ENCODE data around the gene BCKDHA.

DNA sequence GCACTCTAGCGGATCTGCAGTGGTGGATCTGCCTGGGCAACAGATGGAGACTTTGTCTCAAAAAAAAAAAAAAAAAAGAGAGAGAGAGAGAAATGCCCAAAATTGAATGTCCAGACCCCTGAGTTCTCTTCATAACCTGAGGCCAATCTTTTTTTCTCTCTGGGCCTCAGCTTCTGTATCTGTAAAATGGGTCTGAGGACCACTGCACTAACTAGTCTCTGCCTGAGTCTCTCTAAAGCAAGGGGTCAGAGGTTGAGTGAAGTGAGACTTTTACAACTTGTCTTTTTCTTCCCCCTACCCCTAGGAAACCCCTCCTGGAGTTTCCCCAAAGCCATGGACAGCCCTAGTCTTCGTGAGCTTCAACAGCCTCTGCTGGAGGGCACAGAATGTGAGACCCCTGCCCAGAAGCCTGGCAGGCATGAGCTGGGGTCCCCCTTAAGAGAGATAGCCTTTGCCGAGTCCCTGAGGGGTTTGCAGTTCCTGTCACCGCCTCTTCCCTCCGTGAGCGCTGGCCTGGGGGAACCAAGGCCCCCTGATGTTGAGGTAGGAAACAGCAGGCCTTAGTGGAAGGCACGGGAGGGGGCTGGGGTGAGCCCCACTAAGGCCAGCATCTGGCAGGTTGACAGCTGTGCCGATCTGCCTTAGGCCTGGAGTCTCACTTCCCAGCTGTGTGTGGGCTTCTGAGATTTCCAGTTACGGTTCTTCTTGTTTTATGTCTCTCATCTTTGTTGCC, 19.5 kb upstream of the BCKDHA start:
- TF ChIP-seq, protein P1, sequence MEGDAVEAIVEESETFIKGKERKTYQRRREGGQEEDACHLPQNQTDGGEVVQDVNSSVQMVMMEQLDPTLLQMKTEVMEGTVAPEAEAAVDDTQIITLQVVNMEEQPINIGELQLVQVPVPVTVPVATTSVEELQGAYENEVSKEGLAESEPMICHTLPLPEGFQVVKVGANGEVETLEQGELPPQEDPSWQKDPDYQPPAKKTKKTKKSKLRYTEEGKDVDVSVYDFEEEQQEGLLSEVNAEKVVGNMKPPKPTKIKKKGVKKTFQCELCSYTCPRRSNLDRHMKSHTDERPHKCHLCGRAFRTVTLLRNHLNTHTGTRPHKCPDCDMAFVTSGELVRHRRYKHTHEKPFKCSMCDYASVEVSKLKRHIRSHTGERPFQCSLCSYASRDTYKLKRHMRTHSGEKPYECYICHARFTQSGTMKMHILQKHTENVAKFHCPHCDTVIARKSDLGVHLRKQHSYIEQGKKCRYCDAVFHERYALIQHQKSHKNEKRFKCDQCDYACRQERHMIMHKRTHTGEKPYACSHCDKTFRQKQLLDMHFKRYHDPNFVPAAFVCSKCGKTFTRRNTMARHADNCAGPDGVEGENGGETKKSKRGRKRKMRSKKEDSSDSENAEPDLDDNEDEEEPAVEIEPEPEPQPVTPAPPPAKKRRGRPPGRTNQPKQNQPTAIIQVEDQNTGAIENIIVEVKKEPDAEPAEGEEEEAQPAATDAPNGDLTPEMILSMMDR (IDR thresholded peaks at IDR 0.05; ENCODE audit: insufficient read depth, low read length, poor library complexity, severe bottlenecking) = no peak
- no peak for TF ChIP-seq EZH2phosphoT487 (conservative IDR thresholded peaks at IDR 0.05; ENCODE audit: low read length)
